ENCODE data around the gene MYOC. TPM values are rescaled to one million over a fixed set of nuclear protein-coding genes. Genes with fewer than 3 reads are reported as not detected.
"Not testable (repeated sequence)": the region's sequence is repeated elsewhere in the genome, so short reads cannot be mapped to it uniquely, and the experiment has no call there.

MYOC gene
- total RNA-seq, 1 experiment from 2014 or later = not detected

GRCh38 chr1:171606402-171606941, 46.0 kb downstream of the MYOC start:
- intact Hi-C loops (cut with micrococcal nuclease; ENCODE audit: unreplicated experiment) = no loop called here
- H3K27me3 Mint-ChIP-seq (ENCODE audit: insufficient read depth, unreplicated experiment) = no peaks in the 10 kb centered on the region
- no peak for DNase-seq
- no peaks in the 10 kb centered on the region for H3K36me3 Mint-ChIP-seq (ENCODE audit: insufficient read depth, unreplicated experiment)
- no TSS peak for BruUV-seq (replicated peaks)
- ChIA-PET POLR2A (no interaction called here), CTCF (no interaction called here)
- Histone ChIP-seq H3K27me3 (replicated peaks; ENCODE audit: control insufficient read depth, insufficient read depth, low read length) (no peaks in the 10 kb centered on the region), H3K36me3 (ENCODE audit: control insufficient read depth, insufficient read depth, low read length) (no peaks in the 10 kb centered on the region), H3K4me1 (no peaks in the 10 kb centered on the region), H3K9me3 (no peaks in the 10 kb centered on the region), H3K4me3 (ENCODE audit: low read depth, low read length) (no peak overlapping the region)
- H3K4me3 Mint-ChIP-seq (ENCODE audit: unreplicated experiment) = no peak overlapping the region
- no peak for TF ChIP-seq CTCF (IDR thresholded peaks at IDR 0.05; ENCODE audit: insufficient read depth in 1 of 2, low read depth in 1 of 2, low read length in 1 of 2, severe bottlenecking in 1 of 2, unreplicated experiment in 1 of 2)
- no peak overlapping the region for H3K27ac Mint-ChIP-seq (ENCODE audit: unreplicated experiment)
- H3K9me3 Mint-ChIP-seq (ENCODE audit: unreplicated experiment) = no peaks in the 10 kb centered on the region
- H3K4me1 Mint-ChIP-seq (ENCODE audit: low read depth, unreplicated experiment) = no peaks in the 10 kb centered on the region

DNA sequence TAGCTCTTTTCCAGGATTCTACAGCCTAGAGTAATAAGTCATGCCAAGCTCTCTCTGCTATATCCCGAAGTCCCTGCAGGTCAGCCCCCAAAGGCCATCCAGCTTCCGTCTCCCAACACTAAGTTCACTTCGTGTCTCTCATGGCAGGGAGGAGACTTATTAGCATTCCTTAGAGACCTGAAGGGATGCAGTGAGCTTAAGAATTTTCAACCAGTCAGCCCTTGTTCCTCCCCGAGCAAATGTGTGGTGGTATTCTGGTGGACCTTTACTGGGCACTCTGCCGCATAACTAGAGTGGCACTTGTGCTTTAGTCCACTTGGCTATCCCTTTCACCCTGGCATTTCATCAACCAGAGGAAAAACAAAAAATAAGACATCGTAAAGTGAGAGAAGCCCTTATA, 49.4 kb downstream of the MYOC start:
- H3K36me3 ChIP-seq (ENCODE audit: control insufficient read depth, insufficient read depth, low read length); H3K4me3 Mint-ChIP-seq (ENCODE audit: unreplicated experiment); H3K9me3 Mint-ChIP-seq (ENCODE audit: unreplicated experiment); H3K27me3 Mint-ChIP-seq (ENCODE audit: insufficient read depth, unreplicated experiment); intact Hi-C loops (cut with micrococcal nuclease; ENCODE audit: unreplicated experiment); H3K27ac Mint-ChIP-seq (ENCODE audit: unreplicated experiment); H3K27me3 ChIP-seq (replicated peaks; ENCODE audit: control insufficient read depth, insufficient read depth, low read length); H3K4me1 ChIP-seq; POLR2A ChIA-PET; BruUV-seq (replicated peaks); H3K9me3 ChIP-seq; H3K4me1 Mint-ChIP-seq (ENCODE audit: low read depth, unreplicated experiment); H3K4me3 ChIP-seq (ENCODE audit: low read depth, low read length); CTCF ChIA-PET; DNase-seq: not testable (repeated sequence)
- H3K36me3 Mint-ChIP-seq (ENCODE audit: insufficient read depth, unreplicated experiment) = peaks cover 14% of the 10 kb centered on the region

DNA sequence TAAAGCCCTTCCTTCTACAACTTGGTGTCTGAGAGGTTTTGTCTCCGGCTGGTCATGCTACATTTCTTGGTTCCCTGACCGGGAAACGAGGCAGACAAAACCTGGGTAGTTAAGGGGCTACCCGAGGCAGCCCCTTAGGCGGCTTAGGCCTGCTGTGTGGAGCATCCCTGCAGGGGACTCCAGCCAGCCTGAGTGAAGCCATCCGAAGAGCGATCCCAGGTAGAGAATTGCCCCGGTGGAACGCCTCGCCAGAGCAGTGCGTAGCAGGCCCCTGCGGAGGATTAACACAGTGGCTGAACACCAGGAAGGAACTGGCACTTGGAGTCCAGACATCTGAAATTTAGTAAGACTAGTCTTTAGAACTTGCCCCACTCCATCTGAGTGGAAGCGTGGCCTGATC, 51.6 kb downstream of the MYOC start:
- no TSS peak for BruUV-seq (replicated peaks)
- no peak for TF ChIP-seq CTCF (IDR thresholded peaks at IDR 0.05; ENCODE audit: insufficient read depth in 1 of 2, low read depth in 1 of 2, low read length in 1 of 2, severe bottlenecking in 1 of 2, unreplicated experiment in 1 of 2)
- POLR2A ChIA-PET = no interaction called here
- Histone ChIP-seq H3K4me1 (no peaks in the 10 kb centered on the region), H3K9me3 (no peaks in the 10 kb centered on the region), H3K4me3 (ENCODE audit: low read depth, low read length) (no peak overlapping the region), H3K27me3 (replicated peaks; ENCODE audit: control insufficient read depth, insufficient read depth, low read length) (no peaks in the 10 kb centered on the region), H3K36me3 (ENCODE audit: control insufficient read depth, insufficient read depth, low read length) (no peaks in the 10 kb centered on the region)
- Mint-ChIP-seq H3K27ac (ENCODE audit: unreplicated experiment) (no peak overlapping the region), H3K36me3 (ENCODE audit: insufficient read depth, unreplicated experiment) (peaks cover 31% of the 10 kb centered on the region), H3K9me3 (ENCODE audit: unreplicated experiment) (no peaks in the 10 kb centered on the region), H3K4me1 (ENCODE audit: low read depth, unreplicated experiment) (no peaks in the 10 kb centered on the region), H3K27me3 (ENCODE audit: insufficient read depth, unreplicated experiment) (no peaks in the 10 kb centered on the region), H3K4me3 (ENCODE audit: unreplicated experiment) (no peak overlapping the region)
- intact Hi-C loops (cut with micrococcal nuclease; ENCODE audit: unreplicated experiment) = no loop called here
- DNase-seq = no peak
- CTCF ChIA-PET = no interaction called here

DNA sequence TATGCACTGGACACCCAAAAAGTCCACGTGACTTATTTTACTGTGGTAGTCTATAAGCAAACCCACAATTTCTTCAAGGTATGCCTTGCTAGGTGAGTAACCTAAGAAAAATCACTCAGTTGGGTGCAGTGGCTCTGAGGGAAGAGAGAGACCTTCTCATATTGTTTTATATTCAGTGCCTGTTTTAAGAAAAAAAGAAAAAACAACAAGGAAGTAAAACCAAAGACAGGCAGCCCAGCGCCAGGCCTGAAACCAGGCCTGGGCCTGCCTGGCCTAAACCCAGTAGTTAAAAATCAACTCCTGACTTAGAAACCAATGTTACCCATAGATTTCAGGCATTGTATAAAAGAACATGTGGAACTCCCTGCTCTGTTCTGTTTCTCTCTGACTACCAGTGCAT, 52.2 kb downstream of the MYOC start:
- H3K4me3 Mint-ChIP-seq (ENCODE audit: unreplicated experiment); H3K36me3 ChIP-seq (ENCODE audit: control insufficient read depth, insufficient read depth, low read length); H3K9me3 ChIP-seq; H3K27ac Mint-ChIP-seq (ENCODE audit: unreplicated experiment); H3K9me3 Mint-ChIP-seq (ENCODE audit: unreplicated experiment); CTCF ChIA-PET; DNase-seq; H3K4me3 ChIP-seq (ENCODE audit: low read depth, low read length); H3K27me3 Mint-ChIP-seq (ENCODE audit: insufficient read depth, unreplicated experiment); POLR2A ChIA-PET; H3K27me3 ChIP-seq (replicated peaks; ENCODE audit: control insufficient read depth, insufficient read depth, low read length); H3K4me1 Mint-ChIP-seq (ENCODE audit: low read depth, unreplicated experiment); BruUV-seq (replicated peaks); intact Hi-C loops (cut with micrococcal nuclease; ENCODE audit: unreplicated experiment); H3K4me1 ChIP-seq: not testable (repeated sequence)
- H3K36me3 Mint-ChIP-seq (ENCODE audit: insufficient read depth, unreplicated experiment) = peaks cover 32% of the 10 kb centered on the region

Measured in Caco-2 (cell line).